ENCODE results near the gene SLC18B1. TPM values are rescaled to one million over a fixed set of nuclear protein-coding genes. Genes with fewer than 3 reads are reported as not detected.
A peak's percentile ranks its signal among the peaks of the same experiment; 100 is the strongest.

The SLC18B1 gene
- total and polyA plus RNA-seq, 4 donors: 5.6 to 20.9 (median 10.4) TPM

DNA sequence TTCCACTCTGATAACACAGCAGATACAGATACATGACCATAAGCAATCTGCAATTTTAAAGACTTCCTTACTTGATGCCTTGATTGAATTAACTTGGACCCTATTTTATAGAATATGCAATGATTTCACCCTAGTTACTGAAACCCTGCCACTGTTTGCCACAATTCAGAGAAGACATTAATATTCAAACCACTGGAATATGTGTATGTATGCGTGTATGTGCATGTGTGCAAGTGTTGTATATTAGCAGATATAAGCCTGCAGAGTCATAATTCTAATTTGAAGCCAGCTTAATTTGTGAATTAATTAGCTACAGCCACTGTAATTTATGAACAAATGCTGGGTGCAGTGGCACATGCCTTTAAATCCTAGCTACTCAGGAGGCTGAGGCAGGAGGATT is 50.0 kb downstream of the SLC18B1 start:
- H3K27ac ChIP-seq (ENCODE audit: low read depth in 1 of 2, low read length in 1 of 2): no peak overlapping the region

DNA sequence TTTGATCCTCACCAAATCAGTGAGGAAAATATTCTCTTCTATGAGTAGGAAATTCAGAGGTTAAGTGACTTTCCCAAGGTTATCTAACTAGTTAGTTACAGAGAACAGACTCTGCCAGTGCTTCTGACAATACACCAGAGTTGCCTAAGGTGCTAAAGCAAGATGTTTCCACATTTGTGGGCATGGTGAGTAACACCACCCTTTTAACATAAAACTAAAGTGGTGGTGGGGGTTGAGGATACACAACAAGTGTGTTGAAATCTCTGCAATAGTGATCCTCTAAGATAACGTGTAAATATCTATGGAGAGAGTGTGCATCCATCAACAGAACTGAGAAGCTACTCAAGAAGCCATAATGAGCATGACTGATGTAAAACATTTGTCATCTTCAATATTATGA is 52.4 kb downstream of the SLC18B1 start:
- H3K4me1 ChIP-seq (ENCODE audit: control insufficient read depth in 5 of 5, insufficient read depth in 5 of 5, low read length in 5 of 5): no peaks in the 10 kb centered on the region
- H3K27me3 ChIP-seq (ENCODE audit: control insufficient read depth in 3 of 3, insufficient read depth in 3 of 3, low read length in 2 of 3): no peaks in the 10 kb centered on the region
- WGBS, 2 donors: 30 to 50% methylated on average over 1 of the region's 1 CpG
- DNase-seq (no peak), ATAC-seq (ENCODE audit: insufficient read depth, low FRiP score) (peak; percentile 34)
- no peak overlapping the region for H3K4me3 ChIP-seq
- H3K9me3 ChIP-seq (ENCODE audit: control insufficient read depth in 4 of 4, insufficient read depth in 3 of 4, low read length in 3 of 4): no peaks in the 10 kb centered on the region
- no peak overlapping the region for H3K27ac ChIP-seq (ENCODE audit: low read depth in 1 of 2, low read length in 1 of 2)
- TF ChIP-seq, protein P1, sequence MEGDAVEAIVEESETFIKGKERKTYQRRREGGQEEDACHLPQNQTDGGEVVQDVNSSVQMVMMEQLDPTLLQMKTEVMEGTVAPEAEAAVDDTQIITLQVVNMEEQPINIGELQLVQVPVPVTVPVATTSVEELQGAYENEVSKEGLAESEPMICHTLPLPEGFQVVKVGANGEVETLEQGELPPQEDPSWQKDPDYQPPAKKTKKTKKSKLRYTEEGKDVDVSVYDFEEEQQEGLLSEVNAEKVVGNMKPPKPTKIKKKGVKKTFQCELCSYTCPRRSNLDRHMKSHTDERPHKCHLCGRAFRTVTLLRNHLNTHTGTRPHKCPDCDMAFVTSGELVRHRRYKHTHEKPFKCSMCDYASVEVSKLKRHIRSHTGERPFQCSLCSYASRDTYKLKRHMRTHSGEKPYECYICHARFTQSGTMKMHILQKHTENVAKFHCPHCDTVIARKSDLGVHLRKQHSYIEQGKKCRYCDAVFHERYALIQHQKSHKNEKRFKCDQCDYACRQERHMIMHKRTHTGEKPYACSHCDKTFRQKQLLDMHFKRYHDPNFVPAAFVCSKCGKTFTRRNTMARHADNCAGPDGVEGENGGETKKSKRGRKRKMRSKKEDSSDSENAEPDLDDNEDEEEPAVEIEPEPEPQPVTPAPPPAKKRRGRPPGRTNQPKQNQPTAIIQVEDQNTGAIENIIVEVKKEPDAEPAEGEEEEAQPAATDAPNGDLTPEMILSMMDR (IDR thresholded peaks at IDR 0.05; ENCODE audit: control extremely low read depth, extremely low read depth): no peak
- H3K36me3 ChIP-seq (ENCODE audit: control insufficient read depth in 4 of 4, insufficient read depth in 4 of 4, low read length in 4 of 4): no peaks in the 10 kb centered on the region
- no peak overlapping the region for H3K9ac ChIP-seq (ENCODE audit: insufficient read depth in 1 of 2, low read length in 2 of 2)

More for the DNA sequence above, 50.0 kb downstream of the SLC18B1 start:
- Histone ChIP-seq H3K9me3 (ENCODE audit: control insufficient read depth in 4 of 4, insufficient read depth in 3 of 4, low read length in 3 of 4) (no peaks in the 10 kb centered on the region), H3K36me3 (ENCODE audit: control insufficient read depth in 4 of 4, insufficient read depth in 4 of 4, low read length in 4 of 4) (no peaks in the 10 kb centered on the region), H3K4me1 (ENCODE audit: control insufficient read depth in 5 of 5, insufficient read depth in 5 of 5, low read length in 5 of 5) (no peaks in the 10 kb centered on the region), H3K9ac (ENCODE audit: insufficient read depth in 1 of 2, low read length in 2 of 2) (no peak overlapping the region), H3K27me3 (ENCODE audit: control insufficient read depth in 3 of 3, insufficient read depth in 3 of 3, low read length in 2 of 3) (no peaks in the 10 kb centered on the region), H3K4me3 (no peak overlapping the region)
- 98 to 100% methylated on average over 1 of the region's 1 CpG for WGBS, 2 donors
- ATAC-seq (ENCODE audit: insufficient read depth, low FRiP score) (no peak), DNase-seq (no peak)
- TF ChIP-seq, protein P1 (IDR thresholded peaks at IDR 0.05; ENCODE audit: control extremely low read depth, extremely low read depth): no peak

DNA sequence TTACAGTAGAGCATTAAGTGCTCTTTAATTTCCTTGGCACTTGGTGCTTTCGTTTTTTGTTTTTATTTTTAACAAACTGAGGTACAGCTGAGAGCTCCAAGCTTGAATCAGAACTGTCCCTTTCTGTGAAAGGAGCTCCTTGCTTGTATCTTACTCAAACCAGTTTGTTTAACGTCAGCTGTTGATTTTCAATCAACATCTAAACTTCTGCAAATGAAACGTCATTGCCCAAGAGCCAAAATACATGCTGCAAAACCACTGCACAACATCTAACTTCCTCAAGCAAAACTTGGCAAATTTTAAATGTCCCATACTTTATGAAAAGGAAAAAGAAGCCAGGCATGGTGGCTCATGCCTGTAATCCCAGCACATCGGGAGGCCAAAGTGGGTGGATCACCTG is 55.9 kb downstream of the SLC18B1 start:
- H3K36me3 ChIP-seq (ENCODE audit: control insufficient read depth in 4 of 4, insufficient read depth in 4 of 4, low read length in 4 of 4): no peaks in the 10 kb centered on the region
- no peak overlapping the region for H3K4me3 ChIP-seq
- no peak for ATAC-seq (ENCODE audit: insufficient read depth, low FRiP score)
- no peaks in the 10 kb centered on the region for H3K9me3 ChIP-seq (ENCODE audit: control insufficient read depth in 4 of 4, insufficient read depth in 3 of 4, low read length in 3 of 4)
- WGBS, 2 donors: 30 to 53% methylated on average over 4 of the region's 4 CpGs
- TF ChIP-seq, protein P1 (IDR thresholded peaks at IDR 0.05; ENCODE audit: control extremely low read depth, extremely low read depth): no peak
- H3K4me1 ChIP-seq (ENCODE audit: control insufficient read depth in 5 of 5, insufficient read depth in 5 of 5, low read length in 5 of 5): no peaks in the 10 kb centered on the region
- no peak overlapping the region for H3K9ac ChIP-seq (ENCODE audit: insufficient read depth in 1 of 2, low read length in 2 of 2)
- no peaks in the 10 kb centered on the region for H3K27me3 ChIP-seq (ENCODE audit: control insufficient read depth in 3 of 3, insufficient read depth in 3 of 3, low read length in 2 of 3)
- H3K27ac ChIP-seq (ENCODE audit: low read depth in 1 of 2, low read length in 1 of 2): no peak overlapping the region
- DNase-seq: peak in 2 of 3 donors; percentile 17 to 68

DNA sequence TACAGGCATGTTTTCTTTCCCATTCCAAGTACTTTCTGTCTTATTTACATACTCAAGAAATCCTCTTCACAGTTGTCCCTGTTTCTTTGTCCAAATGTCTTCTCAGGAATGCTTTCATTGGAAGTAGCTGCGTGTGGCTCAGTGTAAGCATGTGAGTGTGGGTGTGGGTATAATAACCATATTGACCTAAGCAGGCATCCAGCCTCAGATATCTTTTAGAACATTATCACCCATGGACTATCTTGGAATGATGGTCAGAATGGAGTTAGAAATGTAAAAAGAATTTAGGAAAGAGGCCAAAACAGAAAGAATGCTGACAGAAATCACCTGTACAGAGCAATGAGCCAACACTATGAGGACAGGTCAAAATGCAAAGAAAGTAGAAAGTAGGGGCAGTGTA is 57.2 kb downstream of the SLC18B1 start:
- no peak for DNase-seq
- H3K9ac ChIP-seq (ENCODE audit: insufficient read depth in 1 of 2, low read length in 2 of 2): no peak overlapping the region
- no peak for ATAC-seq (ENCODE audit: insufficient read depth, low FRiP score)
- no peak overlapping the region for H3K4me3 ChIP-seq
- WGBS, 2 donors: 69 to 82% methylated on average over 1 of the region's 1 CpG
- TF ChIP-seq, protein P1 (IDR thresholded peaks at IDR 0.05; ENCODE audit: control extremely low read depth, extremely low read depth): no peak
- H3K36me3 ChIP-seq (ENCODE audit: control insufficient read depth in 4 of 4, insufficient read depth in 4 of 4, low read length in 4 of 4): no peaks in the 10 kb centered on the region
- H3K27ac ChIP-seq (ENCODE audit: low read depth in 1 of 2, low read length in 1 of 2): no peak overlapping the region
- no peaks in the 10 kb centered on the region for H3K4me1 ChIP-seq (ENCODE audit: control insufficient read depth in 5 of 5, insufficient read depth in 5 of 5, low read length in 5 of 5)
- no peaks in the 10 kb centered on the region for H3K27me3 ChIP-seq (ENCODE audit: control insufficient read depth in 3 of 3, insufficient read depth in 3 of 3, low read length in 2 of 3)
- H3K9me3 ChIP-seq (ENCODE audit: control insufficient read depth in 4 of 4, insufficient read depth in 3 of 4, low read length in 3 of 4): no peaks in the 10 kb centered on the region

All from lung (tissue), 12 donors.